Measurements from ENCODE around the gene ST7L.

DNA sequence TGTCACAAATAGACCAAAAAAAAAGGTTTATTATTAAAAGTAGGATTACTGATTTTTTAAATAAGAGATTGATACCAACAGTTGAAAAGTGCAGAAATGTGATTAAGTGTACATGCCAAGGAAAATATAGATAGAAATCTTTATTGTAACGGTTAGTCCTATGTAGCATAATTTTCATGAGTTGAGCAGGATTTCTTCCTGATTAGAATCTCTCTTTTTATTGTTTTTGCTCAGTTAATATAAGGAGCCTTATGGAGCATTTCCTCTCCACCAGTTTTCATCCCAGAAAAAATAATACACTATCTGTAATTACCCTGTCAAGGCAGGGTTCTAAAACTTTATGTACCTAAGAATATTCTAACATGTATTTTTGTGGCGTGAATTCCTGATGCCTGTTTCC, 24.1 kb upstream of the ST7L start:
- TF ChIP-seq, protein P1, sequence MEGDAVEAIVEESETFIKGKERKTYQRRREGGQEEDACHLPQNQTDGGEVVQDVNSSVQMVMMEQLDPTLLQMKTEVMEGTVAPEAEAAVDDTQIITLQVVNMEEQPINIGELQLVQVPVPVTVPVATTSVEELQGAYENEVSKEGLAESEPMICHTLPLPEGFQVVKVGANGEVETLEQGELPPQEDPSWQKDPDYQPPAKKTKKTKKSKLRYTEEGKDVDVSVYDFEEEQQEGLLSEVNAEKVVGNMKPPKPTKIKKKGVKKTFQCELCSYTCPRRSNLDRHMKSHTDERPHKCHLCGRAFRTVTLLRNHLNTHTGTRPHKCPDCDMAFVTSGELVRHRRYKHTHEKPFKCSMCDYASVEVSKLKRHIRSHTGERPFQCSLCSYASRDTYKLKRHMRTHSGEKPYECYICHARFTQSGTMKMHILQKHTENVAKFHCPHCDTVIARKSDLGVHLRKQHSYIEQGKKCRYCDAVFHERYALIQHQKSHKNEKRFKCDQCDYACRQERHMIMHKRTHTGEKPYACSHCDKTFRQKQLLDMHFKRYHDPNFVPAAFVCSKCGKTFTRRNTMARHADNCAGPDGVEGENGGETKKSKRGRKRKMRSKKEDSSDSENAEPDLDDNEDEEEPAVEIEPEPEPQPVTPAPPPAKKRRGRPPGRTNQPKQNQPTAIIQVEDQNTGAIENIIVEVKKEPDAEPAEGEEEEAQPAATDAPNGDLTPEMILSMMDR (IDR thresholded peaks at IDR 0.05): no peak
- no peak for TF ChIP-seq POLR2A (IDR thresholded peaks at IDR 0.05; ENCODE audit: low read length)
- TF ChIP-seq, protein P2, sequence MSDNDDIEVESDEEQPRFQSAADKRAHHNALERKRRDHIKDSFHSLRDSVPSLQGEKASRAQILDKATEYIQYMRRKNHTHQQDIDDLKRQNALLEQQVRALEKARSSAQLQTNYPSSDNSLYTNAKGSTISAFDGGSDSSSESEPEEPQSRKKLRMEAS (IDR thresholded peaks at IDR 0.05): no peak
- TF ChIP-seq SMC3 (IDR thresholded peaks at IDR 0.05): no peak
- no peak for TF ChIP-seq MAZ (IDR thresholded peaks at IDR 0.05; ENCODE audit: borderline replicate concordance, low read depth, low read length)
- TF ChIP-seq RFX5 (IDR thresholded peaks at IDR 0.05): no peak
- no peak for TF ChIP-seq RARB (CRISPR knock-in tag; IDR thresholded peaks at IDR 0.05)
